Measurements from ENCODE around the gene PADI4. TPM values are rescaled to one million over a fixed set of nuclear protein-coding genes. Genes with fewer than 3 reads are reported as not detected.

PADI4 gene
- total RNA-seq, 3 donors from 2014 or later (not counting 1 experiment from before 2014, with no cell fraction given): 1.4 to 11.6 (median 1.7) TPM

GRCh38 chr1:17328855-17329254 lies 20.9 kb downstream of the PADI4 start:
- H3K4me3 Mint-ChIP-seq: no peak overlapping the region
- H3K4me1 Mint-ChIP-seq: no peaks in the 10 kb centered on the region
- Histone ChIP-seq H3K4me3 (ENCODE audit: low read length) (no peak overlapping the region), H3K27ac (ENCODE audit: low read length) (no peak overlapping the region), H3K27me3 (ENCODE audit: control insufficient read depth, insufficient read depth, low read length) (no peaks in the 10 kb centered on the region), H3K36me3 (ENCODE audit: control insufficient read depth, insufficient read depth, low read length) (no peaks in the 10 kb centered on the region), H3K9me3 (ENCODE audit: control insufficient read depth, insufficient read depth, low read length) (no peaks in the 10 kb centered on the region), H3K4me1 (ENCODE audit: control insufficient read depth, insufficient read depth, low read length) (no peaks in the 10 kb centered on the region)
- DNase-seq (no peak), ATAC-seq (no peak)
- peaks cover 3 to 7% of the 10 kb centered on the region in 2 donors for H3K27me3 Mint-ChIP-seq (ENCODE audit: low read depth in 2 of 2)
- 96% methylated on average over 3 of the region's 5 CpGs for WGBS (ENCODE audit: insufficient coverage)
- H3K36me3 Mint-ChIP-seq: no peaks in the 10 kb centered on the region
- intact Hi-C loops (cut with micrococcal nuclease): no loop called here
- H3K9me3 Mint-ChIP-seq: no peaks in the 10 kb centered on the region
- no peak overlapping the region for H3K27ac Mint-ChIP-seq
- TF ChIP-seq CTCF (IDR thresholded peaks at IDR 0.05): no peak

- Histone ChIP-seq H3K36me3 (ENCODE audit: control insufficient read depth, insufficient read depth, low read length) (no peaks in the 10 kb centered on the region), H3K4me3 (ENCODE audit: low read length) (no peak overlapping the region), H3K4me1 (ENCODE audit: control insufficient read depth, insufficient read depth, low read length) (no peaks in the 10 kb centered on the region), H3K9me3 (ENCODE audit: control insufficient read depth, insufficient read depth, low read length) (no peaks in the 10 kb centered on the region), H3K27ac (ENCODE audit: low read length) (no peak overlapping the region), H3K27me3 (ENCODE audit: control insufficient read depth, insufficient read depth, low read length) (no peaks in the 10 kb centered on the region)
- Mint-ChIP-seq H3K9me3 (no peaks in the 10 kb centered on the region), H3K4me1 (no peaks in the 10 kb centered on the region), H3K27ac (no peak overlapping the region), H3K36me3 (no peaks in the 10 kb centered on the region), H3K4me3 (no peak overlapping the region), H3K27me3 (ENCODE audit: low read depth in 2 of 2) (peaks cover 3 to 7% of the 10 kb centered on the region in 2 donors)
- TF ChIP-seq CTCF (IDR thresholded peaks at IDR 0.05): no peak
- ATAC-seq (no peak), DNase-seq (no peak)
- 92% methylated on average over 4 of the region's 4 CpGs for WGBS (ENCODE audit: insufficient coverage)
- intact Hi-C loops (cut with micrococcal nuclease): no loop called here
Measured at GRCh38 chr1:17329610-17330009, 21.6 kb downstream of the PADI4 start.

DNA sequence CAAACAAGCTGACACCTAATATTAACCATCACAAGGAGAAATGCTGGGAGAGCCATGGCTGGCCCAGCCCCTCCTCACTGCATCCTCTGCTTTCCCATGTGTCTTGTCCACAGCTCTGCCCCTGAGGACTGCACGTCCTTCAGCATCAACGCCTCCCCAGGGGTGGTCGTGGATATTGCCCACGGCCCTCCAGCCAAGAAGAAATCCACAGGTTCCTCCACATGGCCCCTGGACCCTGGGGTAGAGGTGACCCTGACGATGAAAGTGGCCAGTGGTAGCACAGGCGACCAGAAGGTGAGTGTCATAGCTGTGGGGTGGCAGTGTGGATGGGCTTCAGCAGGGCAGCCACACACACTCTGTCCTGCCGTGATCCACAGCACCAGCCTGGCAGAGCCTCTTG lies 22.9 kb downstream of the PADI4 start:
- H3K36me3 ChIP-seq (ENCODE audit: control insufficient read depth, insufficient read depth, low read length): no peaks in the 10 kb centered on the region
- intact Hi-C loops (cut with micrococcal nuclease): no loop called here
- H3K4me3 Mint-ChIP-seq: no peak overlapping the region
- H3K27ac ChIP-seq (ENCODE audit: low read length): no peak overlapping the region
- H3K9me3 Mint-ChIP-seq: no peaks in the 10 kb centered on the region
- H3K27me3 Mint-ChIP-seq (ENCODE audit: low read depth in 2 of 2): peaks cover under 1 to 3% of the 10 kb centered on the region in 2 donors
- DNase-seq (no peak), ATAC-seq (no peak)
- H3K4me3 ChIP-seq (ENCODE audit: low read length): no peak overlapping the region
- 87% methylated on average over 7 of the region's 7 CpGs for whole genome bisulfite sequencing (ENCODE audit: insufficient coverage)
- H3K4me1 Mint-ChIP-seq: no peaks in the 10 kb centered on the region
- no peaks in the 10 kb centered on the region for H3K9me3 ChIP-seq (ENCODE audit: control insufficient read depth, insufficient read depth, low read length)
- no peaks in the 10 kb centered on the region for H3K36me3 Mint-ChIP-seq
- no peaks in the 10 kb centered on the region for H3K27me3 ChIP-seq (ENCODE audit: control insufficient read depth, insufficient read depth, low read length)
- H3K4me1 ChIP-seq (ENCODE audit: control insufficient read depth, insufficient read depth, low read length): no peaks in the 10 kb centered on the region
- no peak for TF ChIP-seq CTCF (IDR thresholded peaks at IDR 0.05)
- no peak overlapping the region for H3K27ac Mint-ChIP-seq

GRCh38 chr1:17333081-17333480 lies 25.1 kb downstream of the PADI4 start:
- H3K4me3 ChIP-seq (ENCODE audit: low read length): no peak overlapping the region
- no peaks in the 10 kb centered on the region for H3K9me3 Mint-ChIP-seq
- H3K27me3 Mint-ChIP-seq (ENCODE audit: low read depth in 2 of 2): peaks cover 3 to 7% of the 10 kb centered on the region in 2 donors
- H3K4me1 Mint-ChIP-seq: peaks cover 0 to 5% of the 10 kb centered on the region in 2 donors
- no peak overlapping the region for H3K27ac ChIP-seq (ENCODE audit: low read length)
- no peaks in the 10 kb centered on the region for H3K4me1 ChIP-seq (ENCODE audit: control insufficient read depth, insufficient read depth, low read length)
- no peak for TF ChIP-seq CTCF (IDR thresholded peaks at IDR 0.05)
- no peaks in the 10 kb centered on the region for H3K36me3 Mint-ChIP-seq
- no peak overlapping the region for H3K27ac Mint-ChIP-seq
- intact Hi-C loops (cut with micrococcal nuclease): no loop called here
- 90% methylated on average over 8 of the region's 8 CpGs for WGBS (ENCODE audit: insufficient coverage)
- no peaks in the 10 kb centered on the region for H3K27me3 ChIP-seq (ENCODE audit: control insufficient read depth, insufficient read depth, low read length)
- no peaks in the 10 kb centered on the region for H3K36me3 ChIP-seq (ENCODE audit: control insufficient read depth, insufficient read depth, low read length)
- no peaks in the 10 kb centered on the region for H3K9me3 ChIP-seq (ENCODE audit: control insufficient read depth, insufficient read depth, low read length)
- ATAC-seq (no peak), DNase-seq (no peak)
- no peak overlapping the region for H3K4me3 Mint-ChIP-seq
